Gastroesophageal sphincter (tissue), 4 donors: ENCODE data around the gene MICALL2. TPM values are rescaled to one million over a fixed set of nuclear protein-coding genes. Genes with fewer than 3 reads are reported as not detected.

Source experiments
- ATAC-seq: fragments of 150-250 bp; one replicate; pipeline ENCODE4 v1.9.1; 2016; ENCODE audit warnings: mild to moderate bottlenecking, moderate library complexity
- H3K27ac ChIP-seq, 4 donors: fragments of 200-600 bp; sonication (generic) in 3 of 4; 1 replicate in 3 of 4; 2 replicates in 1 of 4; pipeline ENCODE4 v1.5.1; 2016 to 2019
- H3K27me3 ChIP-seq: fragments of 200-600 bp; sonication (generic); one replicate; pipeline ENCODE4 v1.5.1; 2019
- H3K36me3 ChIP-seq, 2 donors: fragments of 200-600 bp; sonication (generic); one replicate each; pipeline ENCODE4 v1.5.1; 2019; ENCODE audit warnings: control low read depth in 1 of 2
- H3K4me1 ChIP-seq, 3 donors: fragments of 200-600 bp; sonication (generic); 1 replicate in 2 of 3; 2 replicates in 1 of 3; pipeline ENCODE4 v1.5.1; 2016 to 2019; ENCODE audit warnings: control low read depth in 2 of 3
- H3K4me3 ChIP-seq, 2 donors: fragments of 200-600 bp; sonication (generic); one replicate each; pipeline ENCODE4 v1.5.1; 2019; ENCODE audit warnings: mild to moderate bottlenecking in 1 of 2, moderate library complexity in 1 of 2
- H3K9me3 ChIP-seq, 3 donors: fragments of 200-600 bp; sonication (generic); one replicate each; pipeline ENCODE4 v1.5.1; 2017 to 2019; ENCODE audit warnings: control low read depth in 2 of 3
- EP300 ChIP-seq: sonication (generic); formaldehyde crosslinking; IDR thresholded peaks from one replicate; pipeline ENCODE4 v1.6.1; 2017; ENCODE audit warnings: antibody characterized with exemption, mild to moderate bottlenecking
- POLR2A ChIP-seq, 2 donors: fragments of 450-650 bp; IDR thresholded peaks; one replicate each; pipeline ENCODE4 v1.6.1; 2017; ENCODE audit warnings: antibody characterized with exemption in 2 of 2, mild to moderate bottlenecking in 2 of 2, moderate library complexity in 1 of 2
- POLR2AphosphoS5 ChIP-seq: sonication (generic); formaldehyde crosslinking; IDR thresholded peaks from one replicate; pipeline ENCODE4 v1.6.1; 2017; ENCODE audit warnings: antibody characterized with exemption
- WGBS, 2 donors: methylation state at CpG; one replicate each; pipeline ENCODE4 v1.1.5; 2018; ENCODE audit warnings: low coverage in 1 of 2; 5-methylcytosine and 5-hydroxymethylcytosine counted together
- total RNA-seq, 4 donors: library from RNA; depleted of rRNA; stranded (reverse); fragments of >200 nt; gene quantifications; one replicate each; pipeline ENCODE4 v1.1.0, GENCODE V29; 2016
- TF ChIP-seq, protein P1 (sequence below), 4 experiments: fragments of 200-600 bp in 2 of 4; fragments of 450-650 bp in 2 of 4; sonication (generic) in 1 of 4; IDR thresholded peaks; one replicate each; pipeline ENCODE4 v1.5.1; 2017 to 2019; ENCODE audit warnings: antibody characterized with exemption in 4 of 4, mild to moderate bottlenecking in 2 of 4, moderate library complexity in 2 of 4

MICALL2 gene
- total RNA-seq, 4 donors from 2014 or later, result 6.6 to 19.5 (median 15.0) TPM

DNA sequence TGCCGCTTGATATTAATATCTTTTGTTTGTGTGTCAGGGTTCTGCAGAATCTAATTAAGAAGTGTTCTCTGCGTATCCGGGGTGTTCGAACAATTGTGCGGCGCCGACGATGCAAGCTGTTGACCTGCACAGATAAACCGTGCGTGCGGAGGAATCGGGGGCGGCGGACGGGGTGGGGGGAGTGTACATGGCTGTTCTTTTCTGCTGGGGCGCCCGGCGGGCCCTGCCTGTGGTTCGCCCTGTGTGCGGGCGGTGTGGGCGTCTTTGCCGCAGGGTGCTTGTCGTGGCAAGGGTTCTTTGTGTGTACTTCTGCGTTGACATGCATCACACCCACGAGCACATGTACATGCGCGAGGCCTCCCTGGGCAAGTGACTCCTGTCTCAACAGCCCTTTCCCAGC is 47.9 kb downstream of the MICALL2 start:
- Histone ChIP-seq H3K27me3 (peaks cover 94% of the 10 kb centered on the region), H3K4me1 (peaks cover 0 to 13% (median 6%) of the 10 kb centered on the region in 3 donors), H3K36me3 (no peaks in the 10 kb centered on the region), H3K4me3 (no peak overlapping the region), H3K27ac (no peak overlapping the region), H3K9me3 (no peaks in the 10 kb centered on the region)
- ATAC-seq, result no peak
- 80 to 94% methylated on average over 1 to 9 of the region's 28 CpGs for WGBS, 2 donors
- TF ChIP-seq POLR2A (IDR thresholded peaks at IDR 0.05) (no peak), EP300 (no peak), POLR2AphosphoS5 (no peak)
- TF ChIP-seq, protein P1, sequence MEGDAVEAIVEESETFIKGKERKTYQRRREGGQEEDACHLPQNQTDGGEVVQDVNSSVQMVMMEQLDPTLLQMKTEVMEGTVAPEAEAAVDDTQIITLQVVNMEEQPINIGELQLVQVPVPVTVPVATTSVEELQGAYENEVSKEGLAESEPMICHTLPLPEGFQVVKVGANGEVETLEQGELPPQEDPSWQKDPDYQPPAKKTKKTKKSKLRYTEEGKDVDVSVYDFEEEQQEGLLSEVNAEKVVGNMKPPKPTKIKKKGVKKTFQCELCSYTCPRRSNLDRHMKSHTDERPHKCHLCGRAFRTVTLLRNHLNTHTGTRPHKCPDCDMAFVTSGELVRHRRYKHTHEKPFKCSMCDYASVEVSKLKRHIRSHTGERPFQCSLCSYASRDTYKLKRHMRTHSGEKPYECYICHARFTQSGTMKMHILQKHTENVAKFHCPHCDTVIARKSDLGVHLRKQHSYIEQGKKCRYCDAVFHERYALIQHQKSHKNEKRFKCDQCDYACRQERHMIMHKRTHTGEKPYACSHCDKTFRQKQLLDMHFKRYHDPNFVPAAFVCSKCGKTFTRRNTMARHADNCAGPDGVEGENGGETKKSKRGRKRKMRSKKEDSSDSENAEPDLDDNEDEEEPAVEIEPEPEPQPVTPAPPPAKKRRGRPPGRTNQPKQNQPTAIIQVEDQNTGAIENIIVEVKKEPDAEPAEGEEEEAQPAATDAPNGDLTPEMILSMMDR (IDR thresholded peaks at IDR 0.05), result no peak

DNA sequence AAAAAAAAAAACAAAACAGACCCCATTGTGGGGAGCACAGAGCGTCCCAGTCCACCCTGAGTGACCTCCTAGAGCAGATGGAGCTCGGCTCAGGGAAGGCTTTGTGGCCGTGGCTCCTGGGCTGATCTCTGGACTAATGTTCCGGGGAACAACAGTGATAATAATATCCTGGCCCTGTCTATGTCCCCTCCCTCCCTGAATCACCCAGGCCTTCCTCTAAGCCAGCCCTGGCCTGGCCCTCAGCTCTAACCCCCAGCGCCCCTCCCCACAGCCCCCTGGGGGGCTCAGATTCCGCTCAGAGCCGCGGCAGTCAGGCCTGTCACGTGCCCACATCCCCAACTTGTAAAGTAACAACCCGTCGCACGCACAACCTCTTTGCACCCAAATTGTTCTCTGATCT is 48.3 kb downstream of the MICALL2 start:
- no peak for TF ChIP-seq POLR2AphosphoS5
- TF ChIP-seq POLR2A (IDR thresholded peaks at IDR 0.05), result no peak
- TF ChIP-seq, protein P1 (IDR thresholded peaks at IDR 0.05), result no peak
- TF ChIP-seq EP300, result no peak
- Histone ChIP-seq H3K27me3 (peaks cover 98% of the 10 kb centered on the region), H3K27ac (no peak overlapping the region), H3K4me1 (peaks cover 0 to 13% (median 6%) of the 10 kb centered on the region in 3 donors), H3K36me3 (no peaks in the 10 kb centered on the region), H3K9me3 (no peaks in the 10 kb centered on the region), H3K4me3 (no peak overlapping the region)
- WGBS, 2 donors, result 45 to 60% methylated on average over 7 to 11 of the region's 12 CpGs
- no peak for ATAC-seq

DNA sequence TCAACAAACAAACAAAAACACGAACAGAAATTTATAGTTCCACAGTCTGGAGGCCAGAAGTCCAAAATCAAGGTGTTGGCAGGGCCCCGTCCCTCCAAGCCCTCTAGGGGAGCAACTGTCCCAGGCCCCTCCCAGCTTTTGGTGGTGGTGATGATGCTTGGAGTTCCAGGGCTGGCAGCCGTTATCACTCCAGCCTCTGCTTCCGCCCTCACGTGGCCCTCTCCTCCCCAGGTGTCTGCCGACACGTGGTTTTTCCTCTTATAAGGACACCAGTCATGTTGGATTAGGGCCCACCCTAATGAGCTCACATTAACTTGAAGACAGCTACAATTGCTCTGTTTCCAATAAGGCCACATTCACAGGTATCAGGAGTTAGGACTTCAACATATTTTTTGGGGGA is 49.7 kb downstream of the MICALL2 start:
- no peaks in the 10 kb centered on the region for H3K9me3 ChIP-seq
- peaks cover 0 to 13% (median 6%) of the 10 kb centered on the region in 3 donors for H3K4me1 ChIP-seq
- H3K27ac ChIP-seq, result no peak overlapping the region
- no peaks in the 10 kb centered on the region for H3K36me3 ChIP-seq
- TF ChIP-seq, protein P1 (IDR thresholded peaks at IDR 0.05), result no peak
- TF ChIP-seq POLR2A (IDR thresholded peaks at IDR 0.05) (no peak), POLR2AphosphoS5 (no peak), EP300 (no peak)
- WGBS, 2 donors, result 35 to 57% methylated on average over 2 to 6 of the region's 7 CpGs
- H3K27me3 ChIP-seq, result peaks cover 100% of the 10 kb centered on the region
- H3K4me3 ChIP-seq, result no peak overlapping the region
- ATAC-seq, result no peak

DNA sequence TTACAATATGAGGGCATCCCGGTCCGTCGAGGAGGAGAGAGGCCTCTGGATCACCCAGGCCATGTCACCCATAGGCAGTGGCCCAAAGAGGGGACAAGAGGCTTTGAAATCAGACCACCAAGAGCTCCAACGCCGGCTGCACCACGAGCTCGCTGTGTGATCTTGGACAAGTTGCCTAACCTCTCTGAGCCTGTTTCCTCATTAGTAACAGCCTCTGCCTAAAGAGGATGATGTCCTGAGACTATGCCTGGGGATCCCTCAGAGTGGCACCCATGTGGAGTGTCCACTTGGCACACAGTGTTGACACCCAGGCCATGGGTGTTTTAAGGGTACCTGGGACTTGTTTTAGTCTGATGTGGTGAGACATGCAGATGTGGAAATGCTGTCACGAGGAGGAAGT is 50.8 kb downstream of the MICALL2 start:
- Histone ChIP-seq H3K27ac (no peak overlapping the region), H3K27me3 (peaks cover 100% of the 10 kb centered on the region), H3K9me3 (no peaks in the 10 kb centered on the region), H3K36me3 (no peaks in the 10 kb centered on the region), H3K4me1 (peaks cover 0 to 22% (median 6%) of the 10 kb centered on the region in 3 donors), H3K4me3 (no peak overlapping the region)
- WGBS, 2 donors, result 57 to 89% methylated on average over 2 to 3 of the region's 8 CpGs
- TF ChIP-seq, protein P1 (IDR thresholded peaks at IDR 0.05), result no peak
- TF ChIP-seq EP300 (no peak), POLR2AphosphoS5 (no peak), POLR2A (IDR thresholded peaks at IDR 0.05) (no peak)
- no peak for ATAC-seq

DNA sequence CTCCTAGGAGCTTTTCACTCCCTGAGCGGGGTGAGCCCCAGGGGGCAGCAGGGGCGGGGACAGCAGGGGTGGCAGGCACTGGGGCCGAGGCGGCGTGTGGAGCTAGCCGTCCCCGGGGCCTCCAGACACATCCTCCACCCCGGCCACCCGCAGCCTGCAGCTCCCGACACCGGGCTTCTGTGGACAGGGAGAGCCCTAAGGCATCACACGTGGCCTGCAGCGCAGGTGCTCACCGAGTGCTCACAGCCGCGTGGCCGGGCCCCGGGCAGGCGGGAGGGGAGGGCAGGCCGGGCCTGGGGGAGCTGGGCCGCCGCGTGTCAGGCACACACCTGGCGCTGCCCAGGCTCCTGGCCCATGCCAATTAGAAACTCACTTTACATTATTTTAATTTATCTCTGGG is 51.4 kb downstream of the MICALL2 start:
- no CpG with 5 or more reads among the region's 24 CpGs for WGBS, 2 donors
- Histone ChIP-seq H3K27ac (no peak overlapping the region), H3K36me3 (no peaks in the 10 kb centered on the region), H3K4me3 (no peak overlapping the region), H3K4me1 (peaks cover 0 to 20% (median 6%) of the 10 kb centered on the region in 3 donors), H3K9me3 (peaks cover 0 to 5% (median 0%) of the 10 kb centered on the region in 3 donors), H3K27me3 (peaks cover 100% of the 10 kb centered on the region)
- no peak for ATAC-seq
- no peak for TF ChIP-seq POLR2AphosphoS5
- TF ChIP-seq, protein P1 (IDR thresholded peaks at IDR 0.05), result no peak
- no peak for TF ChIP-seq EP300
